HT1080 (cell line): Measurements from ENCODE around the gene NDN. TPM values are rescaled to one million over a fixed set of nuclear protein-coding genes. Genes with fewer than 3 reads are reported as not detected.
"Not testable (repeated sequence)": the region's sequence is repeated elsewhere in the genome, so short reads cannot be mapped to it uniquely, and the experiment has no call there.

Source experiments
- DNase-seq: peaks from one replicate; pipeline ENCODE4 v3.0.0-alpha.2; 2015; ENCODE audit warnings: low read depth
- polyA plus RNA-seq, 2 experiments: library from polyadenylated mRNA; depleted of rRNA; stranded (reverse); fragments of >200 nt; gene quantifications; 2 replicates each; pipeline ENCODE4 v1.2.3, GENCODE V29; 2015
- total RNA-seq: library from RNA; depleted of rRNA; stranded (reverse); fragments of >200 nt; shearing (Covaris generic); gene quantifications from 2 replicates; pipeline ENCODE4 v1.2.3, GENCODE V29; 2014; rRNA removed

Gene NDN, protein sequence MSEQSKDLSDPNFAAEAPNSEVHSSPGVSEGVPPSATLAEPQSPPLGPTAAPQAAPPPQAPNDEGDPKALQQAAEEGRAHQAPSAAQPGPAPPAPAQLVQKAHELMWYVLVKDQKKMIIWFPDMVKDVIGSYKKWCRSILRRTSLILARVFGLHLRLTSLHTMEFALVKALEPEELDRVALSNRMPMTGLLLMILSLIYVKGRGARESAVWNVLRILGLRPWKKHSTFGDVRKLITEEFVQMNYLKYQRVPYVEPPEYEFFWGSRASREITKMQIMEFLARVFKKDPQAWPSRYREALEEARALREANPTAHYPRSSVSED
- 3.7 and 4.0 TPM in 2 replicates for total RNA-seq
- polyA plus RNA-seq (2015; cell fraction: cytosol; rRNA removed): 14.9 and 15.0 TPM in 2 replicates
- 11.2 and 13.3 TPM in 2 replicates for polyA plus RNA-seq (2015; cell fraction: nucleus; rRNA removed)

GRCh38 chr15:23687143-23687470 lies at the start of gene NDN:
TSS of gene NDN (minus strand) at chr15:23687305. CDS start at chr15:23687217, 88 bp downstream.
- DNase-seq: no peak

DNA sequence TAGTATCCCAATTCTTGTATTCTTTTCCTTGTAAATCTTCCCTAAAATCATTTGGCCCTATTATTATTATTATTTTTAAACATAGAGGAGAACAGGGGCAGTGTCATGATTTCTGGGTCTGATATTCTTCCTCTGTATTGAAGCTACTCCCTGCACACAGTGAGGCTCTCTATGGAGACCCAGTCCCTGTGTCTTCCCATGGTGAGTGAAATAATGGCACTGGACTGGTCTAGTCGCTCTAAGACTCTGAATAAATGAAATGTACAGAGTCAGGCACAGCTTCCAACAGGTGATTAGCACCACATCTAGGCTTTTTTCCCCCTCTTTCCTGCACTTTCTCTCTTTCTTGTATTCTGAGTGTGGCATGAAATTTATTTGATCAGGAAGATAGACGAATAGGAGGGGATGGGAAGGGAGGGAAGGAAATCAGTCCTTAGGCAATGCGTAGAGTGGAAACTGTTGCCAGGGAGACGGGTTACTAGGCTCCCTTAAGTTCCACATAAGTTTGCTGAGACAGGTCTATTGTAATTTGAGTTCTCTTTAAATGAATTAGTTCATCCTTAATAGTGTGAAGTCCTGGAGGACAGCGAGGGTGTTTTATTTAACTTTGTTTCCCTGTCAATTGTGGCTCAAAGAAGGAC lies 49.0 kb upstream of the NDN start:
- DNase-seq: no peak

DNA sequence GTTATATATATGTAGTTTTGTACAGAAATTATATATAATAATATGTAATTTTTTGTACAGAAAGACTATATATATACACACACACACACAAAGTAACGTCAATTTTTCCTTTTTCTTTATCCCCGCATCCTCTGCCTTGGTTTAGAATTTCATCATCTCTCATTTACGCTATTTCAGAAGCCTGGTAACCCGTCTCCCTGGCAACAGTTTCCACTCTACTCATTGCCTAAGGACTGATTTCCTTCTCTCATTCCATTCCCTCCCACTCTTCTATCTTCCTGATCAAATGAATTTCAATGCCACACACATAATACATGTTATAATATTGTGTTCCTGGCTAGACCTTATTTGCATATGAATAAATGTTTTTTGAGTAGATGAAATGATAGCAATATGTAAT lies 47.8 kb upstream of the NDN start:
- DNase-seq: no peak

DNA sequence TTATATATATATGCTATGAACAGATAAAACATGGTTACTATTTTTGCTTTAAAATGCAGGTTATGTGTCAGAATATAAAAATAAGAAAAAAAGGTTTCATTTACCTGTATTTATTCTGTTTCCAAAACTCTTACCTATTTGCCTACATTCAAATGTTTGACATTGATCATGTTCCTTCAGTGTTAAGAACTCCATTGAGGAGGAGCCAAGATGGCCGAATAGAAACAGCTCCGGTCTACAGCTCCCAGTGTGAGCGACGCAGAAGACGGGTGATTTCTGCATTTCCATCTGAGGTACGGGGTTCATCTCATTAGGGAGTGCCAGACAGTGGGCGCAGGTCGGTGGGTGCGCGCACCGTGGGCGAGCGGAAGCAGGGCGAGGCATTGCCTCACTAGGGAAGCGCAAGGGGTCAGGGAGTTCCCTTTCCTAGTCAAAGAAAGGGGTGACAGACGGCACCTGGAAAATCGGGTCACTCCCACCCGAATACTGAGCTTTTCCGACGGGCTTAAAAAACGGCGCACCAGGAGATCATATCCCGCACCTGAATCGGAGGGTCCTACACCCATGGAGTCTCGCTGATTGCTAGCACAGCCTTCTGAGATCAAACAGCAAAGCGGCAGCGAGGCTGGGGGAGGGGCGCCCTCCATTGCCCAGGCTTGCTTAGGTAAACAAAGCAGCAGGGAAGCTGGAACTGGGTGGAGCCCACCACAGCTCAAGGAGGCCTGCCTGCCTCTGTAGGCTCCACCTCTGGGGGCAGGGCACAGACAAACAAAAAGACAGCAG lies 27.0 kb upstream of the NDN start:
- not testable (repeated sequence) for DNase-seq

GRCh38 chr15:23708332-23708731 lies 21.2 kb upstream of the NDN start:
- DNase-seq: no peak

DNA sequence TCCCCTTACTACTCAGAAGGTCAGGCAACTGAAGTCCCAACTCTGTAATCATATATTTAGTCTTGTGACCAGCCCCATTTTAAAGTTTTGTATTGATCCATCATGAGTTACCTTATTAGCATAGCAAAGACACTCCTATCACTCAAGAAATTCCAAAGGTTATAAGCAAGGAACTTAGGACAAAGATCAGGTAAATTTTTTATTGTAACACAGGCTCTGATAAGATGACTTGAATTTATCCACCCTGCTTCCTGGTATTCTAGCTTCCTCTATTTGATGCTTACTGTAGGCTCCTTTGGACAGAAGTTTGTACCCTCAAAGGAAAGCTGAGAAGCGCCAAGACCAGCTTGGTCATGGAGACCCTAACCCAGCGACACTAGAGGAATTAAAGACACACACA lies 8.2 kb upstream of the NDN start:
- DNase-seq: no peak

DNA sequence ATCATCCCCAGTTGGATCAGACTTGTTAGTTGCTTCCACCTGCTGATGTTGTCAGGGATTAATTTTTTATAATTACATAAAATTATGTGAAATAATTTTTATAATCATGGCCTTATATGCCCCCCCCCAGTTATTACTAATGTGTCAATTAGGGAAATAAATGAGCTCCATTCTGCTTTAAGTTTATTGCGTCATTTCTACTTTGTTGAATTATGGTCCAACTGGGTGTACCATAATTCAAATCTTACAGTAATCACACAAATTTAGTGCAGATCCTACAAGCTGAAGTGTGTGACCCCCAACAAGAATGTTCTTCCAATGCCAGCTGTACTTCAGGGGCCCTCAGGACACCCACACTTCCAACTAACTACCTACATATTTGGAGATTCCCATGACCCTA lies 7.5 kb upstream of the NDN start:
- DNase-seq: no peak

GRCh38 chr15:23690450-23690852 lies 3.3 kb upstream of the NDN start:
- DNase-seq: no peak

DNA sequence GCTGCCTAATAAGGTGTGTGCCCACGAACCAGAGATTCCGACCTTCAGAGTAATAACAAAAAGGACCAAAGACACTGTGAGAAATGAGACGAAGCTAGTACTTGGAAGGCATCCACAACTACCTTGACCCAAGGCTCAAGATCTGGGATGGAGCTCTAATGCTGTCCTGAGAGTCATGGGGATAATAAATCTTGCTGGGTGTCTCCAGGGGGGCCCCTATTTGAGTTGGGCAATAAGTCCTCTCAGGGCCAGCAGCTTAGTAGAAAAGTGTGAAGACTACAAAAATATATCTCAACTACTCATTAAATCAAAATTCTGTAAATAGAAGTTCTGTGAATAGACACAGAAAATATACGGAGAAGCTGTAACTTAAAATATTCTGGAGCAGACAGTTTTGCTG lies 2.9 kb upstream of the NDN start:
- no peak for DNase-seq

GRCh38 chr15:23686466-23687142 lies 501 bp downstream of the NDN start:
- no peak for DNase-seq

DNA sequence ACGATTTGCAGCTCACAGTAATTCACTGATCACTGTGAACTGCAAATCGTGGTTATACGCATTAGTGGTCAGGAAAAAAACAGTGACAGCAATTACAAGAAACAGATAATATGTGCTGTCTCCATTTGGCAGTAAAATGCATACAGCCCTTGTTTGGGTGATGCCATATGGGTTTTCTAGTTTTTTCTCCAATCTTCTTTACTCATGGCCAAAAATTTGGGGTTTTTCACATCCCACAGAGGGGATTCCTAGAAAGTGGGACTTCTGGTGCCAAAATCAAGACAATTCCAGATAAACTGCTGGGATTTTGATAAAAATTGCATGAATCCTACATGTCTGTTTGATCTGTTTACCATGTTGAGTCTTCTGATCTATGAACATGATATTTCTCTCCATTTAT lies 15.6 kb downstream of the NDN start:
- DNase-seq: no peak

- DNase-seq: no peak
Observed at GRCh38 chr15:23670970-23671369, 16.1 kb downstream of the NDN start.

- no peak for DNase-seq
Observed at GRCh38 chr15:23663232-23663631, 23.9 kb downstream of the NDN start.

- DNase-seq: no peak
Observed at GRCh38 chr15:23648920-23649515, 38.1 kb downstream of the NDN start.

- DNase-seq: no peak
Observed at GRCh38 chr15:23647421-23648370, 39.4 kb downstream of the NDN start, which contains the start of gene MAGEL2. TSS of gene MAGEL2 (minus strand) at chr15:23647867. CDS start at chr15:23647742, 125 bp downstream.

DNA sequence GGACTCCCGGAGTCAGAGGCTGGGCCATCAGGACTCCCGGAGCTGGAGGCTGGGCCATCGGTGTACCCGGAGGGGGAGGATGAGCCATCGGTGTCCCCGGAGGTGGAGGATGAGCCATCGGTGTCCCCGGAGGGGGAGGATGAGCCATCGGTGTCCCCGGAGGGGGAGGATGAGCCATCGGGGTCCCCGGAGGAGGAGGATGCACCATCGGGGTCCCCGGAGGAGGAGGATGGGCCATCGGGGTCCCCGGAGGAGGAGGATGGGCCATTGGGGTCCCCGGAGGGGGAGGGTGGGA lies 40.2 kb downstream of the NDN start:
- DNase-seq: no peak

DNA sequence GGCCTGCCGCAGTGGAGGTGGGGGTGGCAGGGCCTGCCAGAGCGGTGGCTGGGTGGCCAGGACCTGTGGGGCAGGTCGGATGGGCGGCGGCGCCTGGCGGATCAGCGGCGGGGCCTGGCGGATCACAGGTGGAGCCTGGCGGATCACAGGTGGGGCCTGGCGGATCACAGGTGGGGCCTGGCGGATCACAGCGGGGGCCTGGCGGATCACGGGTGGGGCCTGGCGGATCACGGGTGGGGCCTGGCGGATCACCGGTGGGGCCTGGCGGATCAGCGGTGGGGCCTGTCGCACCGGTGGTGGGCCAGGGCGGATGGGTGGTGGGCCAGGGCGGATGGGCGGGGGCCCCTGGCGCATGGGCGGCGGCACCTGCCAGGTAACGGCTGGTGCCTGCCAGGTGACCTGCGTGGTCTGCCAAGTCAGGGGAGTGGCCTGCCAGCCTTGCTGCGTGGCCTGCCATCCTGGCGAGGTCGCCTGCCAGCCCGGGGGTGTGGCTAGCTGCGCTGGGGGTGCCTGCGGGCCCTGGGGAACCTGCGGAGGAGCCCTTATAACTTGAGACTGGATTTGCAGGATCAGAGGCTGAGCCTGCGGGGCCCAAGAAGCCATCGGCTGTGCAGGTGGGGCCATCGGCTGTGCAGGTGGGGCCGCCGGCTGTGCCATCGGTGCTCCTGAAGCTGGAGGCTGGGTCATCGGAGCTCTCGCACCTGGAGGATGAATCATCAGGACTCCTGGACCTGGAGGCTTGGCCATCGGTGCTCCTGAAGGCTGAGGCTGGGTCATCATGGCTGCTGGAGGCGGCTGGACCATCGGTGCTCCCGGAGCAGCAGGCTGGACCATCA lies 40.7 kb downstream of the NDN start:
- no peak for DNase-seq

- no peak for DNase-seq
Observed at GRCh38 chr15:23645371-23646164, 41.5 kb downstream of the NDN start.
